A549 treated with CORT108297 at 1 μM for 4 hours (cell line): ENCODE data around the gene PCP4L1. TPM values are rescaled to one million over a fixed set of nuclear protein-coding genes. Genes with fewer than 3 reads are reported as not detected.

Experiments used
- total RNA-seq: library from RNA; stranded (reverse); fragments of 200-300 nt; extraction: Qiagen RNA extraction; gene quantifications from 5 replicates; pipeline ENCODE4 v1.2.3, GENCODE V29; 2022

Gene PCP4L1
- 0.06 to 0.13 TPM (median 0.07 TPM) in 4 of 5 replicates, not detected in the other for total RNA-seq

DNA sequence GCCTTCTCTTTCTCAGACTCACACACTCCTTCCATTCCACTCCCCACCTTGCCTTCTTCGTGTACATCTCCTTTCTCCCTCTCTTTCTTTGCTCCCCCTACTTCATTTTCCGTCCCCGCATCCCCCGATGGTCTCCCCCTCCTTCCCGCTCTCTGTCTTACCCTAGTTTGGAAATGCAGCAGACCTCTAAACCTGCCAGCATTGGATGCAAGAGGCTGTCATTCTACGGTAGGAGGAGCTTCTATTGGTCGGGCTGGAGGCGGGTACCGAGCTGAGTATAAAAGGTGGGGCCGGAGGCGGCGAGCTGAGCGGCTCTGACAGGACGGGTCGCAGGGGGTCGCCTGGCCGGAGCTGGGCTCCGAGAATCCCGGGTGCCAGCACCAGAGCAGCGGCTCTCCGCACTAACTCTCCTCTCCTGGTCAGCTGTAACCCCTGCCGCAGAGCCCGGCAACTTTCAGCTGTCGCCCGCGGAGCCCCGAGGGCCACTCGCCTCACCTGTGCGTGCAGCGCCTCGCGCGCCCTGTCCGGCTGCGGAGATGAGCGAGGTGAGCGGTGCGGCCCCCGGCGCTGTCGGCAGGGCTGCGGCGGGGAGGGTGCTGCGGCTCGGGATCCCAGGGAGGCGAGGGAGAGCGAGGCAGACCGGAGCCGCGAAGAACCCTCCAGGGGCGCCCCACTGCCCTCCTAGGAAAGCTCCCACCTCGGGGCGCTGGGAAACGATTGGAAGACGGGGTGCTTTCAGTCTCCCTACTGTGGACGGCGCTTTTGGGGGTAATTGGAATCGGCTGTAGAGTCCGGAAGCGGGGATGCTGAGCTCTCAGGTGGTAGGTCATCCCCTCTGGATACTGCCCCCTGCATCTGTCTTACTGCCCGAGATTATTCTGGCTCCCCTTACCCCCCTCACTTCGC is at the start of gene PCP4L1:
Gene PCP4L1 (plus strand): TSS at position 307 of the 906 bp plus-strand sequence. CDS start 230 bp downstream, at position 537.

DNA sequence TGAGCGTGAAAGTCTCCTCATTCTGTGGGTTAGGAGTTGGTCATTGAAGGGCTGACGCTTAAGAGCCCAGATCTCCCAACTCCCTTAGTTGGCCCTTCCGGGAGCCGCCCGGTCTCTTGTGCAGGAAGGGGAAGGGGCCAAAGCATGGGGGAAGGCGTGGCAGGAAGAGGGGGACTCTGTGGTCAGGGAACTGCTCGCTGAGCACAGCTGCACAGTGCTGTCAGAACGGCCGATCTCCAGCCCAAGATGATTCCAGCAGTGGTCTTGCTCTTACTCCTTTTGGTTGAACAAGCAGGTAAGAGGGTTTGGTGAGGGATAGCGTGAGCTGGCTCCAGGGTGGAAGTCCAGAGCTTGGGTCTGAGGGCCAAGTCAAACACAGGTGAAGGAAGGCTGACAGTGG is 43.5 kb upstream of the PCP4L1 start, which contains the start of gene FCER1G:
Gene FCER1G (plus strand): TSS at position 220 of the 400 bp plus-strand sequence. CDS start 27 bp downstream, at position 247.

DNA sequence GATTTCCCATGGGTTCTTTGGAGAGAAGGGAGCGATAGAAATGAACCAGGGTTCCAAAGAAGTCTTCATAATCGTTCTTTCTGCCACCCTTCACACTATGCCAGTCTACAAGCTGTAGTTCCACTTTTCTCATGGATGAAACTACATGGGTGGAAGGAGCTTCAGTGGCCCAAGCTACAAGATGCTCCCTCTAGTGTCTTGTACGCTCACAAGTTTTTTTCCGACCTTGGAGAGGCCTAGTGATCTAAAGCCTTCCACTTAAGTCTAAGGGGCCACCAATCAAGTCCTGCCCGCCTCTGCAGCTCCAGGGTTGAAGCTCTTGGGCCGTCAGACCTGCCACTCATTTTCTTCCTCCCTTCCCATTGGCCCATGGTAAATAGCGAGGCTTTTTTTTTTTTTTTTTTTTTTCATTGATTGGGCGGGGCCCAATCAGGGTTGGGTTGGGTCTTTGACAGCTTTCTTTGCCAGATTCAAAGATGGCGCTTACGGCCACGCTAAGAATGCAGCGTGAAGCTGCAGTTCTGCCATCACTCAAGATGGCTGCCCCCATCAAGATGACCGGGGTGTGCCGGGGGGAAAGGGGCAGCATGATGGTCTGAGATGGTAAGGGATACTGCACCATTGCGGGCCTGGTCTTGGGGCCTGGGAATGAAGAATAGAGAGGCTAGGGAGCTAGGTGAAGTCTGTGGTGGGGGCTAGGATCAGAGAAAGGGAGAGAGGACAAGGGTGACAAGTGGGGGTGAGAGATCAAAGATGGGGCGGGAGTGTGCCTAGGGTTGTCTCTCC is 32.8 kb upstream of the PCP4L1 start, which contains the start of gene TOMM40L:
Gene TOMM40L (plus strand): TSS at position 527 of the 786 bp plus-strand sequence. CDS start 430 bp downstream, outside the sequence.

DNA sequence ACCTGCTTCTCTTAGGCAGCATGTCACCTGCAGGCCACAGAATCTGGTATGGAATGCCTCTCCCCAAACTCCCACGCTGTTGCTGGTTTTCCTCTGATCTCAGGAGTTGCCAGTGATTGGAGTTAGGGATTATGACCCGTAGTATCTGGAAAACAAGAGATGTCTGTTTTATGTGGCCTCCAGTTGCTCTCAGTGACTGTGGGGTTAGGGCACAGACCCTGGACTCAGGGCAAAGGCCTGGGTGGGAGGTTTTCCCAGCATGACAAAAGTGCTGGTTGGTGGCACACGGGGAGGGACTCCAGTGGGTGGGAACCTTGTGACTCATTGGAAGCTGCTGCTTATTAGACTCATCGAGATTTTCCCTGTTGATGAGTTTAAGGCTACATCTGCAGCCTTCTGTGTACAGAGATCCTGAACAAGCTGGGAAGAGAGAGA is 20.5 kb upstream of the PCP4L1 start, which contains the start of gene NR1I3:
Gene NR1I3 (minus strand): TSS at position 165 of the 435 bp plus-strand sequence. CDS start 1,638 bp downstream, outside the sequence.

DNA sequence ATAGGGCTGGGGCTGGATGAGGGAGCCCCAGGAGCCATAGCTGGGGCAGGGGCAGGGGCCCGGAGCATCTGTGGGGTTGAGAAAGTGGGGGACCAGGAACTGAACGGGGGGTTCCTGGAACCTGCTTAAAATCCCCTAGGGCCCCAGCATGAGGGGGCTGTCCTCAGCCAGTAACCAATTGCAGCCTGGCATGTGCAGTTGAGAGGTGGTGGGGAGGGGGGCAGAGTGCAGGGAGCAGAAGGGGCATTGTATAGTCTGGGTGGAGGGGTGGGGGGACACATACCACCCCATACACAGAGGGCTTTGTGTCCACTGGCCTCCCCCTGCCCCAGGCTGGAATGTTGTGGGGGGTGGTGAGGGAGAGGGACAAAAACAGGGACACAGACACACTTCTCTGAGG is 51.3 kb downstream of the PCP4L1 start, which contains the start of gene MPZ:
Gene MPZ (minus strand): TSS at position 101 of the 400 bp plus-strand sequence. CDS start 63 bp downstream, at position 38.

DNA sequence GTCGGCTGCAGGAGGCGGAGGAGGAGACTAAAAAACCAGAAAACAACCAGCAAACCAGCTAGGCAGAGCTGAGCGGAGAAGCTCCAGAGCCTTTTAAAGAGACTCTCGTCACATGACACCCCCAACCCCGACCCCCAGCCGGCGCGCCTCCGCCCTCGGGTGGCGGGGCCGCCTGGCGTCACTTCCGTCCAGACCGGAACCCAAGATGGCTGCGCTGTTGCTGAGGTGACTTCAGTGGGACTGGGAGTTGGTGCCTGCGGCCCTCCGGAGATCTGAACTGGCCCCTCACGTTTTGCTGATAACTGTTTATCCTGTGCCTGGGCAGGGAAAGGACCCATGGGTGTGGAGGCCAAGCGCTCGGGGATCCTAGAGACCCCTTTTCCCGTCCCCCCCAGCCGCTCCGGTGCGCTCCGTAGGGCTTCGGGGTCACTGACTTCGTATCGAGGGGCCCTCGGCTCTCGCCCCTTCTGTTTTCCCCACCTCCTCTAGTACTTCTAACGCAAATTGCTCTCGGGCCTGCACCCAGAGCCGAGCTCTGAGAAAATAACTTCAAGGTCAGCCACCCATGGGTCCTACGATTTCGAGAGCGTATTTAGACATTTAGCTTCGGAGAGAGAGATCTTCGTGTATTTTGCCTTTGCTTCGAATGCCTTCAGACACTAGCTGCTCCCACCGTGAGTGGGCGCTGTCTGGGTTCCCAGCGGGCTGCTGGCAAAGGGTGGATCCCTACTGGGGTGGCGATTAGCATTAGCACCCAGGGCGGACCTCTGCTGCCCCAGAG is 55.8 kb downstream of the PCP4L1 start, which contains the start of gene SDHC:
Gene SDHC (plus strand): TSS at position 181 of the 781 bp plus-strand sequence. CDS start 25 bp downstream, at position 206.

Other genes starting within 250 kb of the PCP4L1 start
- 30.7 to 59.9 TPM (median 54.1 TPM) in 5 replicates for gene F11R, start 237.6 kb upstream of the PCP4L1 start, total RNA-seq
- 0.20 to 0.42 TPM (median 0.29 TPM) in 4 of 5 replicates, not detected in the other for gene TSTD1, start 219.8 kb upstream of the PCP4L1 start, total RNA-seq
- 44.2 to 52.9 TPM (median 51.4 TPM) in 5 replicates for gene USF1, start 212.8 kb upstream of the PCP4L1 start, total RNA-seq
- gene ARHGAP30, start 188.9 kb upstream of the PCP4L1 start, total RNA-seq: 0.05 to 0.14 TPM (median 0.07 TPM) in 5 replicates
- 1.6 to 1.9 TPM (median 1.8 TPM) in 5 replicates for gene NECTIN4, start 169.2 kb upstream of the PCP4L1 start, total RNA-seq
- gene KLHDC9, start 160.4 kb upstream of the PCP4L1 start, total RNA-seq: 1.1 to 2.7 TPM (median 1.8 TPM) in 5 replicates
- 112 to 136 TPM (median 117 TPM) in 5 replicates for gene PFDN2, start 140.7 kb upstream of the PCP4L1 start, total RNA-seq
- gene NIT1, start 140.6 kb upstream of the PCP4L1 start, total RNA-seq: 29.5 to 35.9 TPM (median 35.1 TPM) in 5 replicates
- 27.6 to 33.6 TPM (median 31.9 TPM) in 5 replicates for gene DEDD, start 126.1 kb upstream of the PCP4L1 start, total RNA-seq
- gene UFC1, start 104.8 kb upstream of the PCP4L1 start, total RNA-seq: 84.9 to 147 TPM (median 87.3 TPM) in 5 replicates
- 19.0 to 27.5 TPM (median 25.0 TPM) in 5 replicates for gene USP21, start 99.2 kb upstream of the PCP4L1 start, total RNA-seq
- 11.1 to 18.1 TPM (median 16.2 TPM) in 5 replicates for gene PPOX, start 92.3 kb upstream of the PCP4L1 start, total RNA-seq
- gene B4GALT3, start 81.2 kb upstream of the PCP4L1 start, total RNA-seq: 24.9 to 30.4 TPM (median 29.2 TPM) in 5 replicates
- 0.01 TPM in 2 of 5 replicates, not detected in the others for gene ADAMTS4, start 59.7 kb upstream of the PCP4L1 start, total RNA-seq
- gene NDUFS2, start 56.4 kb upstream of the PCP4L1 start, total RNA-seq: 78.3 to 97.7 TPM (median 84.9 TPM) in 5 replicates
- 0.16 to 0.36 TPM in 2 of 5 replicates, not detected in the others for gene FCER1G, start 43.5 kb upstream of the PCP4L1 start, total RNA-seq
- gene APOA2, start 35.1 kb upstream of the PCP4L1 start, total RNA-seq: not detected in 5 replicates
- 9.2 to 11.4 TPM (median 11.3 TPM) in 5 replicates for gene TOMM40L, start 32.7 kb upstream of the PCP4L1 start, total RNA-seq
- 0.06 to 0.15 TPM (median 0.08 TPM) in 3 of 5 replicates, not detected in the others for gene NR1I3, start 20.5 kb upstream of the PCP4L1 start, total RNA-seq
- 0.18 to 0.40 TPM (median 0.30 TPM) in 5 replicates for gene MPZ, start 51.2 kb downstream of the PCP4L1 start, total RNA-seq
- gene SDHC, start 55.6 kb downstream of the PCP4L1 start, total RNA-seq: 236 to 259 TPM (median 248 TPM) in 5 replicates
- gene CFAP126, start 109.1 kb downstream of the PCP4L1 start, total RNA-seq: 0.13 to 0.40 TPM (median 0.17 TPM) in 4 of 5 replicates, not detected in the other
- not detected in 5 replicates for gene FCGR2A, start 246.7 kb downstream of the PCP4L1 start, total RNA-seq